Measurements from ENCODE around the gene PAIP2. TPM values are rescaled to one million over a fixed set of nuclear protein-coding genes. Genes with fewer than 3 reads are reported as not detected.

Gene PAIP2
- polyA plus RNA-seq, 1 of the 3 experiments (the other 2 are of a cell fraction), result 73.2 TPM

- no peaks in the 10 kb centered on the region for H3K9me3 ChIP-seq
- no peak overlapping the region for H3K4me3 ChIP-seq (ENCODE audit: low read depth in 2 of 2, low read length in 1 of 2)
- no peak overlapping the region for H3K9ac ChIP-seq
- peaks cover 11 to 37% of the 10 kb centered on the region in 2 experiments for H3K36me3 ChIP-seq (replicated peaks in 1 of 2; ENCODE audit: control insufficient read depth in 1 of 2, insufficient read depth in 2 of 2, low read length in 1 of 2)
- H3K4me1 ChIP-seq (ENCODE audit: control insufficient read depth in 1 of 2, insufficient read depth in 2 of 2, low read depth in 1 of 2, low read length in 1 of 2), result peaks cover 6 to 24% of the 10 kb centered on the region in 2 experiments; a peak in 3 of 4 replicates
- H3K9me2 ChIP-seq, result no peaks in the 10 kb centered on the region
- peaks cover 100% of the 10 kb centered on the region for H4K20me1 ChIP-seq (ENCODE audit: insufficient read depth)
- ChIA-PET CTCF (no interaction called here), POLR2A (no interaction called here)
- H3K27me3 ChIP-seq (ENCODE audit: insufficient read depth), result no peaks in the 10 kb centered on the region
- DNase-seq, result no peak
- H3K4me2 ChIP-seq, result no peak overlapping the region
- peaks cover 100% of the 10 kb centered on the region for H3K79me2 ChIP-seq (ENCODE audit: insufficient read depth)
- TF ChIP-seq TEAD4 (IDR thresholded peaks at IDR 0.05; ENCODE audit: borderline replicate concordance, insufficient read depth), result no peak
- no peak for TF ChIP-seq NFIC (IDR thresholded peaks at IDR 0.05; ENCODE audit: borderline replicate concordance)
- TF ChIP-seq REST (IDR thresholded peaks at IDR 0.05; ENCODE audit: low read depth, low read length), result no peak
- TF ChIP-seq SIN3A (IDR thresholded peaks at IDR 0.05; ENCODE audit: borderline replicate concordance, low read depth, low read length), result no peak
- TF ChIP-seq RFX5 (IDR thresholded peaks at IDR 0.05; ENCODE audit: low read length), result no peak
- TF ChIP-seq RAD21 (IDR thresholded peaks at IDR 0.05; ENCODE audit: low read length), result no peak
- no peak for TF ChIP-seq CHD2 (IDR thresholded peaks at IDR 0.05; ENCODE audit: low read length, partially characterized antibody)
- TF ChIP-seq YY1 (IDR thresholded peaks at IDR 0.05; ENCODE audit: low read depth), result no peak
- TF ChIP-seq POLR2AphosphoS5 (IDR thresholded peaks at IDR 0.05; ENCODE audit: low read depth, low read length), result no peak
- TF ChIP-seq TCF12 (IDR thresholded peaks at IDR 0.05), result no peak
- TF ChIP-seq TAF1 (IDR thresholded peaks at IDR 0.05; ENCODE audit: borderline replicate concordance, low read depth, low read length), result no peak
- TF ChIP-seq, protein P1, sequence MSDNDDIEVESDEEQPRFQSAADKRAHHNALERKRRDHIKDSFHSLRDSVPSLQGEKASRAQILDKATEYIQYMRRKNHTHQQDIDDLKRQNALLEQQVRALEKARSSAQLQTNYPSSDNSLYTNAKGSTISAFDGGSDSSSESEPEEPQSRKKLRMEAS (IDR thresholded peaks at IDR 0.05; ENCODE audit: low read depth), result no peak
- no peak for TF ChIP-seq EZH2phosphoT487 (IDR thresholded peaks at IDR 0.05; ENCODE audit: borderline replicate concordance, low read depth)
- TF ChIP-seq SMC3 (IDR thresholded peaks at IDR 0.05; ENCODE audit: low read depth, low read length), result no peak
- TF ChIP-seq FOXM1 (IDR thresholded peaks at IDR 0.05; ENCODE audit: low read depth), result no peak
- TF ChIP-seq MXI1 (IDR thresholded peaks at IDR 0.05; ENCODE audit: low read depth, low read length), result no peak
- TF ChIP-seq EP300 (IDR thresholded peaks at IDR 0.05; ENCODE audit: borderline replicate concordance in 1 of 2, low read depth in 1 of 2, low read length in 1 of 2), result no peak
- no peak for TF ChIP-seq RCOR1 (IDR thresholded peaks at IDR 0.05; ENCODE audit: low read length)
- TF ChIP-seq IRF3 (IDR thresholded peaks at IDR 0.05; ENCODE audit: low read depth, low read length), result no peak
- H2AFZ ChIP-seq (ENCODE audit: low read depth), result no peak overlapping the region
- peaks cover 36% of the 10 kb centered on the region for H3F3A ChIP-seq (replicated peaks; ENCODE audit: insufficient read depth)
- no peak overlapping the region for H3K27ac ChIP-seq (ENCODE audit: low read depth in 2 of 2, low read length in 1 of 2)
Observed at GRCh38 chr5:139308797-139309196, 32.9 kb upstream of the PAIP2 start.

Data from SK-N-SH (cell line).